NCI-H2029 treated with DMSO at 0.1 percent for 48 hours (cell line): ENCODE measurements around the gene KAZN.

ENCODE experiments used
- DNase-seq: peaks from one replicate; lab custom pipeline; 2025; lab: John Stamatoyannopoulos, UW

KAZN gene

GRCh38 chr1:15012822-15013221 is 414.3 kb downstream of the KAZN start:
- no peak for DNase-seq

GRCh38 chr1:15013767-15014166 is 415.3 kb downstream of the KAZN start:
- no peak for DNase-seq

- no peak for DNase-seq
Measured at GRCh38 chr1:15014516-15014915, 416.0 kb downstream of the KAZN start.

- no peak for DNase-seq
Measured at GRCh38 chr1:15016001-15016400, 417.5 kb downstream of the KAZN start.

GRCh38 chr1:15016526-15016925 is 418.0 kb downstream of the KAZN start:
- no peak for DNase-seq

GRCh38 chr1:15017120-15017519 is 418.6 kb downstream of the KAZN start:
- DNase-seq, result no peak

- DNase-seq, result no peak
Measured at GRCh38 chr1:15018767-15019166, 420.3 kb downstream of the KAZN start.

- no peak for DNase-seq
Measured at GRCh38 chr1:15020943-15021745, 422.7 kb downstream of the KAZN start.

GRCh38 chr1:15022048-15022447 is 423.6 kb downstream of the KAZN start:
- no peak for DNase-seq

- no peak for DNase-seq
Measured at GRCh38 chr1:15023205-15023604, 424.7 kb downstream of the KAZN start.

GRCh38 chr1:15023976-15024375 is 425.5 kb downstream of the KAZN start:
- no peak for DNase-seq

GRCh38 chr1:15026117-15026489 is 427.6 kb downstream of the KAZN start:
- DNase-seq, result no peak

- peak; percentile 26 for DNase-seq
Measured at GRCh38 chr1:15027515-15027986, 429.1 kb downstream of the KAZN start.

GRCh38 chr1:15028102-15028501 is 429.6 kb downstream of the KAZN start:
- DNase-seq, result no peak

GRCh38 chr1:15028616-15029015 is 430.1 kb downstream of the KAZN start:
- DNase-seq, result no peak

GRCh38 chr1:15029036-15029435 is 430.6 kb downstream of the KAZN start:
- no peak for DNase-seq

- no peak for DNase-seq
Measured at GRCh38 chr1:15029786-15030185, 431.3 kb downstream of the KAZN start.

GRCh38 chr1:15031251-15031933 is 432.9 kb downstream of the KAZN start:
- DNase-seq, result no peak

- no peak for DNase-seq
Measured at GRCh38 chr1:15033264-15033663, 434.8 kb downstream of the KAZN start.

GRCh38 chr1:15034656-15035055 is 436.2 kb downstream of the KAZN start:
- DNase-seq, result no peak

GRCh38 chr1:15035236-15035635 is 436.8 kb downstream of the KAZN start:
- no peak for DNase-seq

GRCh38 chr1:15036101-15036500 is 437.6 kb downstream of the KAZN start:
- DNase-seq, result no peak

- DNase-seq, result no peak
Measured at GRCh38 chr1:15038232-15039016, 439.9 kb downstream of the KAZN start.
